Activated CD8-positive, alpha-beta memory T cell treated with anti-CD3 and anti-CD28 coated beads, Interleukin-2, amount 50 U/mL, for 48 hours (primary cell): Measurements from ENCODE around the gene CEBPZOS.
A peak's percentile ranks its signal among the peaks of the same experiment; 100 is the strongest.

Source experiments
- DNase-seq: peaks from one replicate; pipeline ENCODE4 v3.0.0-alpha.2; 2020

The CEBPZOS gene

GRCh38 chr2:37196320-37197195, at the start of gene CEBPZOS:
CEBPZOS (plus strand) TSS chr2:37196496; CDS start chr2:37199705, 3,209 bp downstream.
- DNase-seq = peak; percentile 97

- no peak for DNase-seq
These were observed 48.0 kb upstream of the CEBPZOS start for GRCh38 chr2:37148325-37148724.

GRCh38 chr2:37149626-37150322, 46.5 kb upstream of the CEBPZOS start:
- no peak for DNase-seq

GRCh38 chr2:37153224-37153623, 43.1 kb upstream of the CEBPZOS start:
- no peak for DNase-seq

- DNase-seq = no peak
These were observed 41.5 kb upstream of the CEBPZOS start for GRCh38 chr2:37154785-37155184.

GRCh38 chr2:37156071-37156856, 40.0 kb upstream of the CEBPZOS start:
- DNase-seq = peak; percentile 75

GRCh38 chr2:37156857-37157714, 39.2 kb upstream of the CEBPZOS start, which contains the start of gene EIF2AK2:
EIF2AK2 (minus strand) TSS chr2:37156980; CDS start chr2:37147806, 9,174 bp downstream.
- peak; percentile 86 for DNase-seq

GRCh38 chr2:37164757-37165156, 31.5 kb upstream of the CEBPZOS start:
- DNase-seq = no peak

GRCh38 chr2:37167636-37168180, 28.6 kb upstream of the CEBPZOS start:
- DNase-seq = no peak

GRCh38 chr2:37168217-37168981, 27.9 kb upstream of the CEBPZOS start:
- DNase-seq = no peak

- no peak for DNase-seq
These were observed 24.7 kb upstream of the CEBPZOS start for GRCh38 chr2:37171624-37171950.

GRCh38 chr2:37173741-37174140, 22.6 kb upstream of the CEBPZOS start:
- no peak for DNase-seq

- no peak for DNase-seq
These were observed 16.2 kb upstream of the CEBPZOS start for GRCh38 chr2:37180006-37180639.

- DNase-seq = no peak
These were observed 15.7 kb upstream of the CEBPZOS start for GRCh38 chr2:37180640-37181039.

- DNase-seq = no peak
These were observed 14.3 kb upstream of the CEBPZOS start for GRCh38 chr2:37181726-37182684.

- no peak for DNase-seq
These were observed 7.7 kb upstream of the CEBPZOS start, which contains the start of gene SULT6B1 for GRCh38 chr2:37188570-37188969. SULT6B1 (minus strand) TSS chr2:37188670; CDS start chr2:37188640, 30 bp downstream.

- no peak for DNase-seq
These were observed 6.7 kb upstream of the CEBPZOS start for GRCh38 chr2:37189452-37190153.

GRCh38 chr2:37190290-37190689, 6.0 kb upstream of the CEBPZOS start:
- no peak for DNase-seq

GRCh38 chr2:37191253-37191652, 5.0 kb upstream of the CEBPZOS start:
- no peak for DNase-seq
